IPS-15b (cell line): ENCODE results near the gene NAMPT.

Experiments
- H3K27me3 ChIP-seq: one replicate; pipeline ENCODE4 v1.6.1; 2013; ENCODE audit warnings: low read length; ENCODE audit not compliant: control insufficient read depth, insufficient read depth
- H3K36me3 ChIP-seq: one replicate; pipeline ENCODE4 v1.6.1; 2013; ENCODE audit warnings: low read length; ENCODE audit not compliant: control insufficient read depth, insufficient read depth
- H3K4me1 ChIP-seq: one replicate; pipeline ENCODE4 v1.6.1; 2013; ENCODE audit warnings: mild to moderate bottlenecking, low read length; ENCODE audit not compliant: control insufficient read depth, insufficient read depth
- H3K4me3 ChIP-seq: one replicate; pipeline ENCODE4 v1.5.1; 2013; ENCODE audit warnings: low read depth, low read length
- H3K9ac ChIP-seq: one replicate; pipeline ENCODE4 v1.6.1; 2013; ENCODE audit warnings: low read depth, mild to moderate bottlenecking, low read length
- H3K9me3 ChIP-seq: one replicate; pipeline ENCODE4 v1.6.1; 2013; ENCODE audit warnings: mild to moderate bottlenecking, low read length; ENCODE audit not compliant: control insufficient read depth, insufficient read depth

The NAMPT gene

GRCh38 chr7:106246902-106247711 is 37.7 kb downstream of the NAMPT start:
- Histone ChIP-seq H3K4me3 (no peak overlapping the region), H3K4me1 (no peaks in the 10 kb centered on the region), H3K36me3 (peaks cover 5% of the 10 kb centered on the region), H3K9ac (no peak overlapping the region), H3K9me3 (peaks cover 2% of the 10 kb centered on the region), H3K27me3 (no peaks in the 10 kb centered on the region)

- no peaks in the 10 kb centered on the region for H3K36me3 ChIP-seq
- no peak overlapping the region for H3K4me3 ChIP-seq
- H3K9ac ChIP-seq = no peak overlapping the region
- H3K4me1 ChIP-seq = no peaks in the 10 kb centered on the region
- H3K9me3 ChIP-seq = peaks cover 2% of the 10 kb centered on the region
- no peaks in the 10 kb centered on the region for H3K27me3 ChIP-seq
Observed at GRCh38 chr7:106243893-106244292, 40.9 kb downstream of the NAMPT start.

GRCh38 chr7:106239406-106239805 is 45.4 kb downstream of the NAMPT start:
- H3K9ac ChIP-seq = no peak overlapping the region
- no peaks in the 10 kb centered on the region for H3K4me1 ChIP-seq
- no peaks in the 10 kb centered on the region for H3K27me3 ChIP-seq
- H3K4me3 ChIP-seq = no peak overlapping the region
- no peaks in the 10 kb centered on the region for H3K9me3 ChIP-seq
- no peaks in the 10 kb centered on the region for H3K36me3 ChIP-seq

GRCh38 chr7:106238830-106239229 is 46.0 kb downstream of the NAMPT start:
- Histone ChIP-seq H3K4me1 (no peaks in the 10 kb centered on the region), H3K9me3 (no peaks in the 10 kb centered on the region), H3K9ac (no peak overlapping the region), H3K27me3 (no peaks in the 10 kb centered on the region), H3K36me3 (no peaks in the 10 kb centered on the region), H3K4me3 (no peak overlapping the region)

GRCh38 chr7:106236065-106236464 is 48.7 kb downstream of the NAMPT start:
- no peaks in the 10 kb centered on the region for H3K36me3 ChIP-seq
- no peak overlapping the region for H3K4me3 ChIP-seq
- no peaks in the 10 kb centered on the region for H3K27me3 ChIP-seq
- no peaks in the 10 kb centered on the region for H3K4me1 ChIP-seq
- no peak overlapping the region for H3K9ac ChIP-seq
- no peaks in the 10 kb centered on the region for H3K9me3 ChIP-seq

- no peak overlapping the region for H3K9ac ChIP-seq
- no peak overlapping the region for H3K4me3 ChIP-seq
- no peaks in the 10 kb centered on the region for H3K9me3 ChIP-seq
- no peaks in the 10 kb centered on the region for H3K36me3 ChIP-seq
- H3K4me1 ChIP-seq = no peaks in the 10 kb centered on the region
- no peaks in the 10 kb centered on the region for H3K27me3 ChIP-seq
Observed at GRCh38 chr7:106234425-106234824, 50.4 kb downstream of the NAMPT start.

GRCh38 chr7:106231856-106232490 is 52.8 kb downstream of the NAMPT start:
- Histone ChIP-seq H3K9ac (no peak overlapping the region), H3K27me3 (no peaks in the 10 kb centered on the region), H3K9me3 (no peaks in the 10 kb centered on the region), H3K4me3 (no peak overlapping the region), H3K4me1 (no peaks in the 10 kb centered on the region), H3K36me3 (no peaks in the 10 kb centered on the region)

GRCh38 chr7:106225856-106226255 is 58.9 kb downstream of the NAMPT start:
- Histone ChIP-seq H3K27me3 (no peaks in the 10 kb centered on the region), H3K9ac (no peak overlapping the region), H3K36me3 (no peaks in the 10 kb centered on the region), H3K4me1 (peaks cover 5% of the 10 kb centered on the region), H3K4me3 (no peak overlapping the region), H3K9me3 (no peaks in the 10 kb centered on the region)

GRCh38 chr7:106224797-106225196 is 60.0 kb downstream of the NAMPT start:
- Histone ChIP-seq H3K4me1 (peaks cover 5% of the 10 kb centered on the region), H3K9ac (no peak overlapping the region), H3K9me3 (no peaks in the 10 kb centered on the region), H3K27me3 (no peaks in the 10 kb centered on the region), H3K36me3 (no peaks in the 10 kb centered on the region), H3K4me3 (no peak overlapping the region)

GRCh38 chr7:106223156-106223555 is 61.6 kb downstream of the NAMPT start:
- H3K27me3 ChIP-seq = no peaks in the 10 kb centered on the region
- H3K9me3 ChIP-seq = no peaks in the 10 kb centered on the region
- H3K9ac ChIP-seq = no peak overlapping the region
- no peaks in the 10 kb centered on the region for H3K36me3 ChIP-seq
- H3K4me3 ChIP-seq = no peak overlapping the region
- peaks cover 5% of the 10 kb centered on the region for H3K4me1 ChIP-seq

- Histone ChIP-seq H3K9ac (no peak overlapping the region), H3K4me3 (no peak overlapping the region), H3K27me3 (no peaks in the 10 kb centered on the region), H3K36me3 (no peaks in the 10 kb centered on the region), H3K9me3 (no peaks in the 10 kb centered on the region), H3K4me1 (peaks cover 5% of the 10 kb centered on the region)
Observed at GRCh38 chr7:106222545-106222944, 62.2 kb downstream of the NAMPT start.

- H3K9ac ChIP-seq = no peak overlapping the region
Observed at GRCh38 chr7:106220307-106220706, 64.5 kb downstream of the NAMPT start.

More at GRCh38 chr7:106220307-106220706, 64.5 kb downstream of the NAMPT start:
- H3K4me1 ChIP-seq = peaks cover 5% of the 10 kb centered on the region
- no peaks in the 10 kb centered on the region for H3K9me3 ChIP-seq
- H3K4me3 ChIP-seq = no peak overlapping the region
- H3K36me3 ChIP-seq = no peaks in the 10 kb centered on the region
- no peaks in the 10 kb centered on the region for H3K27me3 ChIP-seq
